ES-I3 (cell line): ENCODE data around the gene RNGTT.
"Not testable (repeated sequence)": the region's sequence is repeated elsewhere in the genome, so short reads cannot be mapped to it uniquely, and the experiment has no call there.

Source experiments
- H3K36me3 ChIP-seq: 2 replicates; pipeline ENCODE4 v1.6.1; 2013; ENCODE audit warnings: mild to moderate bottlenecking, low read length, control low read depth, moderate library complexity; ENCODE audit not compliant: insufficient read depth
- H3K4me1 ChIP-seq: 2 replicates; pipeline ENCODE4 v1.6.1; 2013; ENCODE audit warnings: mild to moderate bottlenecking, control low read depth, low read length; ENCODE audit not compliant: insufficient read depth
- H3K9ac ChIP-seq: 2 replicates; pipeline ENCODE4 v1.6.1; 2013; ENCODE audit warnings: low read depth, mild to moderate bottlenecking, low read length, moderate library complexity
- H3K9me3 ChIP-seq: 2 replicates; pipeline ENCODE4 v1.6.1; 2013; ENCODE audit warnings: mild to moderate bottlenecking, low read length, moderate library complexity; ENCODE audit not compliant: control insufficient read depth, insufficient read depth

RNGTT gene

GRCh38 chr6:88748141-88748540 lies 215.3 kb downstream of the RNGTT start:
- Histone ChIP-seq H3K9me3 (no peaks in the 10 kb centered on the region), H3K4me1 (peaks cover 2% of the 10 kb centered on the region; the same call in 1 of the 2 replicates), H3K36me3 (no peaks in the 10 kb centered on the region), H3K9ac (no peak overlapping the region)

- Histone ChIP-seq H3K36me3 (no peaks in the 10 kb centered on the region; the same call in 1 of the 2 replicates), H3K4me1 (peaks cover 7% of the 10 kb centered on the region; the same call in 1 of the 2 replicates), H3K9ac (no peak overlapping the region), H3K9me3 (no peaks in the 10 kb centered on the region)
Measured at GRCh38 chr6:88741939-88742338, 221.5 kb downstream of the RNGTT start.

- no peak overlapping the region for H3K9ac ChIP-seq
- H3K36me3 ChIP-seq = no peaks in the 10 kb centered on the region; the same call in 1 of the 2 replicates
- H3K4me1 ChIP-seq = peaks cover 7% of the 10 kb centered on the region; the same call in 1 of the 2 replicates
- no peaks in the 10 kb centered on the region for H3K9me3 ChIP-seq
Measured at GRCh38 chr6:88741071-88741470, 222.3 kb downstream of the RNGTT start.

- Histone ChIP-seq H3K4me1 (peaks cover 14% of the 10 kb centered on the region), H3K9ac (no peak overlapping the region), H3K9me3 (no peaks in the 10 kb centered on the region), H3K36me3 (no peaks in the 10 kb centered on the region; the same call in 1 of the 2 replicates)
Measured at GRCh38 chr6:88734544-88734943, 228.9 kb downstream of the RNGTT start.

- H3K9ac ChIP-seq = no peak overlapping the region; the same call in 1 of the 2 replicates
- H3K36me3 ChIP-seq = no peaks in the 10 kb centered on the region
- H3K9me3 ChIP-seq = no peaks in the 10 kb centered on the region
- peaks cover 47% of the 10 kb centered on the region for H3K4me1 ChIP-seq
Measured at GRCh38 chr6:88730611-88731011, 232.8 kb downstream of the RNGTT start.

GRCh38 chr6:88728756-88729155 lies 234.7 kb downstream of the RNGTT start:
- no peaks in the 10 kb centered on the region for H3K36me3 ChIP-seq
- H3K4me1 ChIP-seq = peaks cover 50% of the 10 kb centered on the region
- H3K9ac ChIP-seq = no peak overlapping the region; the same call in 1 of the 2 replicates
- no peaks in the 10 kb centered on the region for H3K9me3 ChIP-seq

- not testable (repeated sequence) for H3K9ac ChIP-seq, H3K36me3 ChIP-seq, H3K9me3 ChIP-seq
- peaks cover 50% of the 10 kb centered on the region for H3K4me1 ChIP-seq
Measured at GRCh38 chr6:88726409-88726808, 237.0 kb downstream of the RNGTT start.

GRCh38 chr6:88725111-88725975 lies 238.1 kb downstream of the RNGTT start:
- Histone ChIP-seq H3K9ac (peak overlapping the region; percentile 38; the same call in 1 of the 2 replicates), H3K36me3 (no peaks in the 10 kb centered on the region), H3K9me3 (peaks cover 4% of the 10 kb centered on the region; the same call in 1 of the 2 replicates), H3K4me1 (peaks cover 44% of the 10 kb centered on the region)

- no peaks in the 10 kb centered on the region for H3K36me3 ChIP-seq
- peaks cover 30% of the 10 kb centered on the region for H3K4me1 ChIP-seq
- peaks cover 4% of the 10 kb centered on the region; the same call in 1 of the 2 replicates for H3K9me3 ChIP-seq
- no peak overlapping the region for H3K9ac ChIP-seq
Measured at GRCh38 chr6:88722686-88723085, 240.7 kb downstream of the RNGTT start.

GRCh38 chr6:88716399-88716798 lies 247.0 kb downstream of the RNGTT start:
- not testable (repeated sequence) for H3K9ac ChIP-seq, H3K36me3 ChIP-seq, H3K9me3 ChIP-seq
- H3K4me1 ChIP-seq = peaks cover 12% of the 10 kb centered on the region

- H3K9ac ChIP-seq = no peak overlapping the region
- H3K9me3 ChIP-seq = no peaks in the 10 kb centered on the region
- H3K36me3 ChIP-seq = no peaks in the 10 kb centered on the region
- H3K4me1 ChIP-seq = no peaks in the 10 kb centered on the region
Measured at GRCh38 chr6:88712243-88712936, 251.0 kb downstream of the RNGTT start.

GRCh38 chr6:88709819-88710246 lies 253.6 kb downstream of the RNGTT start:
- H3K36me3 ChIP-seq = no peaks in the 10 kb centered on the region
- no peaks in the 10 kb centered on the region for H3K4me1 ChIP-seq
- no peaks in the 10 kb centered on the region for H3K9me3 ChIP-seq
- H3K9ac ChIP-seq = no peak overlapping the region

GRCh38 chr6:88708197-88708744 lies 255.1 kb downstream of the RNGTT start:
- H3K4me1 ChIP-seq = no peaks in the 10 kb centered on the region
- no peaks in the 10 kb centered on the region for H3K9me3 ChIP-seq
- H3K36me3 ChIP-seq = no peaks in the 10 kb centered on the region
- H3K9ac ChIP-seq = no peak overlapping the region

GRCh38 chr6:88705601-88706000 lies 257.8 kb downstream of the RNGTT start:
- no peaks in the 10 kb centered on the region for H3K4me1 ChIP-seq
- no peaks in the 10 kb centered on the region for H3K9me3 ChIP-seq
- H3K36me3 ChIP-seq = no peaks in the 10 kb centered on the region
- H3K9ac ChIP-seq = no peak overlapping the region
